Lower leg skin (tissue), 3 donors: ENCODE data around the gene ABRACL.

Experiments used
- CTCF ChIP-seq, 3 donors: fragments of 450-650 bp; IDR thresholded peaks; one replicate each; pipeline ENCODE4 v1.5.1; 2016; ENCODE audit warnings: antibody characterized with exemption in 3 of 3, mild to moderate bottlenecking in 3 of 3, moderate library complexity in 2 of 3
- POLR2A ChIP-seq, 2 donors: fragments of 450-650 bp; IDR thresholded peaks; one replicate each; pipeline ENCODE4 v1.6.1; 2016 to 2017; ENCODE audit warnings: antibody characterized with exemption in 2 of 2, mild to moderate bottlenecking in 1 of 2, moderate library complexity in 1 of 2

- TF ChIP-seq CTCF (IDR thresholded peaks at IDR 0.05) (no peak), POLR2A (IDR thresholded peaks at IDR 0.05) (no peak)
These were observed 41.4 kb upstream of the ABRACL start for GRCh38 chr6:138987080-138987642.
